GM12874 (cell line): Measurements from ENCODE around the gene SIGMAR1.

Source experiments
- TF ChIP-seq, protein P1 (sequence below): IDR thresholded peaks from 2 replicates; pipeline ENCODE4 v1.5.1; 2011; ENCODE audit warnings: low read depth, mild to moderate bottlenecking, control low read depth, low read length, moderate library complexity; ENCODE audit not compliant: insufficient read depth

The SIGMAR1 gene

DNA sequence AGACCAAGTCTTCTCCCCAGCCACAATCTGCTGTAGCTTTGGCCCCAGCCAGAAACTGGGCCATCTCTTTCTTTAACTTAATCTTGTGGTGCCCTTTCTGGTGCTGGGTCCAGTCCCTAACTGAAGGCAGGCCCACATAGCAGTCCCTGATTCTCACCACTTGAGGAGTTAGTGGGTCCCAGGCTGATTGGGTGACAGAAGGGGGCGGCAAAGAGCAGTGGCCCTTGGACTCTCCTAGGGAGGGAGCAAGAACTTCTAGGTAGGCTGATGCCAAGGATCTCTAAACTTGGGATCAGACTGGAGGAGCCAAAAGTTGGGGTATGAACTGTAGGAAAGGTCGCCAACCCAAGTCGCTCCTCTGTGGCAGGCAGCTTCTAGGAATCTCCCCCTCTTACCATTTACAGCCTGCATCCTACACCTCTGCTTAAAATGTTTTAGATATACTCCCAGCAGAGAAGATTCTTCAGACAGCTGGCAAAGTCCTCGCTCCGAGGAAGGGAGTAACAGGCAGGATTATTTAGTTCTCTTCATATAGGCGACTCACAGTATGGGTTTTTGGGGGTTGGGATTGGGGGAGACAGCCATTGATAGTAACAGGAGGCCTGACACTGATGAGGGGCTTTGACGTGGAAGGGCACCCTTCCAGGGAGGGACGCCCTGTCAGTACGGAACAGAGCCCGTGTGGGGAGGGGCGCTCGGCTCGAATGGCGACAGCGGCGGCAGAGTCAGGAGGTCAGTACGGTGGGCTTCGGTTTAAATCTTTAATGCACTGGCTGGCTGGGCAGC is 26.9 kb upstream of the SIGMAR1 start:
- TF ChIP-seq, protein P1, sequence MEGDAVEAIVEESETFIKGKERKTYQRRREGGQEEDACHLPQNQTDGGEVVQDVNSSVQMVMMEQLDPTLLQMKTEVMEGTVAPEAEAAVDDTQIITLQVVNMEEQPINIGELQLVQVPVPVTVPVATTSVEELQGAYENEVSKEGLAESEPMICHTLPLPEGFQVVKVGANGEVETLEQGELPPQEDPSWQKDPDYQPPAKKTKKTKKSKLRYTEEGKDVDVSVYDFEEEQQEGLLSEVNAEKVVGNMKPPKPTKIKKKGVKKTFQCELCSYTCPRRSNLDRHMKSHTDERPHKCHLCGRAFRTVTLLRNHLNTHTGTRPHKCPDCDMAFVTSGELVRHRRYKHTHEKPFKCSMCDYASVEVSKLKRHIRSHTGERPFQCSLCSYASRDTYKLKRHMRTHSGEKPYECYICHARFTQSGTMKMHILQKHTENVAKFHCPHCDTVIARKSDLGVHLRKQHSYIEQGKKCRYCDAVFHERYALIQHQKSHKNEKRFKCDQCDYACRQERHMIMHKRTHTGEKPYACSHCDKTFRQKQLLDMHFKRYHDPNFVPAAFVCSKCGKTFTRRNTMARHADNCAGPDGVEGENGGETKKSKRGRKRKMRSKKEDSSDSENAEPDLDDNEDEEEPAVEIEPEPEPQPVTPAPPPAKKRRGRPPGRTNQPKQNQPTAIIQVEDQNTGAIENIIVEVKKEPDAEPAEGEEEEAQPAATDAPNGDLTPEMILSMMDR: peak; percentile 97

DNA sequence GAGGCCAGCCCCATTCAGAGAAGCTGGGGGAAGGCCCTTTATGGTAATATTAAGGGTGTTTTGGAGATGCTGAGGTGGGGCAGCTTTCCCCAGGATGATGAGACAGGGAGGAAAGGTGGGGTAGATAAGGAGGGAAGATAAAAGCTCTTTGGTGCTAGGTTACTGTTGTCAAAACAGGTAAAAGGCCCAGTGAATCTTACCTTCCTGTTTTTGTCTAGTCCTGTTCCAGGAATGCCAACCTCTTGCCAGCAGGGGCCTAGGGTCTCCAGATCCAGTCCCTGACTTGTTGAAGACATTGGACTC is 25.7 kb upstream of the SIGMAR1 start:
- TF ChIP-seq, protein P1: no peak

DNA sequence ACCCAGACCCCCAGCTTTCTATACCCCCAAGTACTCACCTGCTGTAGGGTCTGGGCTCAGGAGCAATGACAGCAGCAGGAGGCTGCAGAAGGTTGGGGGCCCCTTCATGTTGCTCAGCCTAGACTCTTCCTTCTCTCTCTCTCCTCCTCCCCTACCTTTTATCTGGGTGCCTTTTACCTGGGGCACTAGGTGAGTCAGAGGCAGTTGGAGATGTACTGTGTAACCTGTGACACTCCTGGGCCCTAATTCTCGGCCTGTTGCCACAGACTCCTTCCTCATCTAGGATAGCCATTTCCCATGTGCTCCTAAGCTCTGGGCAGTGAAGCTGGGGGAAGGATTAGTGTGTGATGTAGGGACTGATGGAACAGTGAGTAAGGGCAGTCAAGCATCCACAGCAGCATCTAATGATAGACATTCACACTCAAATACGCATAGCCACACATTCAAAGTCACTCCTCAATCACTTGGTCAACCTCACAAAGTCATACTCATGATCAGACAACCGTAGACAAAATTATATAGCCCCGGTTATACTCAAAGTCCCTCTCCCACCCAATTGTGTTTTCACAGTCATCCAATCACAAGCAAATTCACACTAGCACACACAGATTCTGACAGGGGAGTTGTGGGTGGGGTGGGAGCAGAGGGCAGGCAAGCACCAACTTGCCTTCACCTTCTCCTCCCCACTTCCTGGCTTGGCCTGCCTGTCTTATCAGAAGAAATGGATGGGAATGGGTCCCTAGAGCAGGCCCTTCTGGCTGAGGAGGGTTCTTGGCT is 25.1 kb upstream of the SIGMAR1 start, which contains the start of gene CCL27:
Gene CCL27, minus strand, starts transcription at position 132 of the 777 bp plus-strand sequence. Its CDS starts 24 bp downstream, at position 108.
- TF ChIP-seq, protein P1: no peak

DNA sequence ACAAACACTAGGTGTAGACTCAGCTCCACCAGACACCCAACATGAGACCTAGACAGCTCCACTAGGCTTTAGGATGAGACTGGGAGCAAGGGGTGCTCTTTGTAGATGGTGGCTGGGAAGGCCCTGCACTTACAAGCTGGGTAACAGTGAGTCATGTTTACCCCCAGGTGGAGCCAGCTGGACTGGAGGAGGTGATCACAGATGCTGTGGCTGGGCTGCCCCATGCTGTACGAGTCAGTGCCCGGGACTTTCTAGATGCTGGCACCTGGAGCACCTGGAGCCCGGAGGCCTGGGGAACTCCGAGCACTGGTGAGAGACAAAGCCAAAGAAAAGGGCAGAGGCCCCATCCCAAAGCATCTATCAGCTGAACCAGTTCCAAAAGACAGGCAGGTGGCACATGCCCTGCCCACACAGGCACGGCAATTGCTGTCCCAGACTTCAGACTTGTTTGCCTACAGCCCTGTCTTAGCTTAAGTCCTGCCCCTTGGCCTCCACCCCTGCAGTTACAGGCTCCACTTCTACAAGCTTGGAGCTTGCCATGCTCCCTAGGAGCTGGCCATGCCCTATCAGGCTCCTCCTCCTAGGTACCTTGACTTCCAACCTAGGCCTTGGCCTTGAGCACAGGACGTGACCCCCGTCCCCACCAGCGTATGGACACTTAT is 22.1 kb upstream of the SIGMAR1 start:
- TF ChIP-seq, protein P1: no peak

DNA sequence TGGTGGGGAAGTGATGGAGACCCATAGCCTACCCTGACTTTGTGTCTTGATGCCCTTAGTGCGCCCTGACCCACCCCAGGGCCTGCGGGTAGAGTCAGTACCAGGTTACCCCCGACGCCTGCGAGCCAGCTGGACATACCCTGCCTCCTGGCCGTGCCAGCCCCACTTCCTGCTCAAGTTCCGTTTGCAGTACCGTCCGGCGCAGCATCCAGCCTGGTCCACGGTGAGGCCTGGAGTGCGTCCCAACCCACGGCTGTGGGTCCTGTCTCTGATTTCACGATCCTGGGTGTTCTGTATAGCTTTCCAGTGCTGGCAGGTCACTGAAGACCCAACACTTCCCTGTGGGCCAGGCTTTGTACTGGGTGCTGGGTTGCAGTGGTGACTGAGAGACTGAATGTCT is 20.9 kb upstream of the SIGMAR1 start:
- TF ChIP-seq, protein P1: no peak

DNA sequence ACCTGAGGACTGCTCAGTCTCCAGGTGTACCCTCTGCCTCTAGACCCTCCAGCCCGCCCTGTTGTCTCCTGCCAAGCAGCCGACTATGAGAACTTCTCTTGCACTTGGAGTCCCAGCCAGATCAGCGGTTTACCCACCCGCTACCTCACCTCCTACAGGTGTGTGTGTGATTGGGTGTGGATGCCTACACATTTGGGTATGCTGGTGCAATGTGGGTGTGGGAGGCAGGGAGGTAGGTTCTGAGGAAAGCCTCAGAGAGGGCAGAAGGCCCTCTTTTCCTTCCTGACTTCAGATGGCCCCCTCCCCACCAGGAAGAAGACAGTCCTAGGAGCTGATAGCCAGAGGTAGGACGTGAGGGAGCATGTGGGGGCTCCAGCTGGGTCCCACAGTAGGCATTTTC is 19.4 kb upstream of the SIGMAR1 start:
- TF ChIP-seq, protein P1: no peak

DNA sequence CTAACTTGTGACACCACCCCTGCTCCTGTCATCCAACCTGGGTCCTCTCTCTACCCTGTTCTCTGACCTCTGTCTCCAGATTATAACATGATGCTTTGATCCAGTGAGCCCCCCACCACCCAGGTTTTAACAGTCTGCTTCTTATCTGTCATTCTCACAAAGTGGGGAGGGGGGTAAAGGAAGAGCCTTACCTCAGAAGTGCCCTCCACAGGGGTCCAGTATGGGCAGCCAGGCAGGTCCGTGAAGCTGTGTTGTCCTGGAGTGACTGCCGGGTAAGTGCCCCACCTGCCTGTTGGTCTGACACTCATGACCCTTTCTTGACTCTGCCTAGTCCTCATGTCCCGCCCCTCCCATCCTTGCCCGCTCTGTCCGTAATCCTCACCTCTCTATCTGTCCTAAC is 17.8 kb upstream of the SIGMAR1 start:
- TF ChIP-seq, protein P1: no peak
